NOMO-1 treated with DMSO at 0.1 percent for 48 hours (cell line): ENCODE measurements around the gene GRID1.
A peak's percentile ranks its signal among the peaks of the same experiment; 100 is the strongest.
"Not testable (repeated sequence)": the region's sequence is repeated elsewhere in the genome, so short reads cannot be mapped to it uniquely, and the experiment has no call there.

Experiments
- DNase-seq: peaks from one replicate; lab custom pipeline; 2025; ENCODE audit not compliant: unreplicated experiment; lab: John Stamatoyannopoulos, UW

The GRID1 gene

GRCh38 chr10:85978566-85979358, 387.8 kb downstream of the GRID1 start:
- no peak for DNase-seq

DNA sequence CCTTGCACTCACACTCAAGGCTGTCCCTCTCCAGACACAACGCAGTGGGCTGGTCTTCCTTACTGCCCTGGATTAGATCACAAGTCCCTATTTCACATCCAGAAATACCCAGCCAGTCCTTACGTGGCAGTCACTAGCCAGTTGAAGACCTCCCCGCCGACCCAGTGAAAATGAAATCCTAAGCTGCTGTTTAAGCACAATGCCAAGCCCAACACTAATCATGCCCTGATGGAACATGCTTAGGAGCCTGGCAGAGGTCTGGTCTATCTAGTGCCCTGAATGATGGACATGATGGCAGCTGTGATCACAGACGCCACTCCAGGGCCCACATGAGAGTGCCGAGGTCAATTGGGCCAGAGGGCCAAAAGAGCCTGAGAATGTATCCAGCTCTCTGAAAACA, 389.0 kb downstream of the GRID1 start:
- no peak for DNase-seq

DNA sequence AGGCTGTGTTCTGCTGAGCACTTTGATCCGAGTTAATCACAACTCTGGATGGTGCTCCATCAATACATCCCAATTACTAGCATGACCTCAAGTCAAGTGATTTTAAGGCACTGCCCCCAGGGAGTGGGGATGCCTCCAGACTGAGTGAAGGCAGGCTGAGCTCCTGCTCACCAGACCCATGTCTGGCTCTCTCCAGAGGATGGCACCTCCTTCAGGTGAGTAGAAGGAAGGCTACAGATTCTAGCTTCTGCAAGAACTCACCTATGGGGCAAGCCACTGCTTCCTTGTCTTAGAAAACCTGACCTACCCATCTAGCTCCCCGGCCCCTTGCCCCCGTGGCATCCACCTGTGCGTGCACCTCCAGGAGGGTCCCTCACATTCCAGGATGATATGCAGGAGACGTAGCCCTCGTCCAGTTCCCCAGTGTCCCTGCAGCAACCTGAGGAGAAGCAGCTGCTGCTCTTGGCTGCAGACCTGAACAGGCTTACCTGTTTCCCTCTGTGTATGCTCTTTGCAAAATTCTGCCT, 390.3 kb downstream of the GRID1 start:
- no peak for DNase-seq

DNA sequence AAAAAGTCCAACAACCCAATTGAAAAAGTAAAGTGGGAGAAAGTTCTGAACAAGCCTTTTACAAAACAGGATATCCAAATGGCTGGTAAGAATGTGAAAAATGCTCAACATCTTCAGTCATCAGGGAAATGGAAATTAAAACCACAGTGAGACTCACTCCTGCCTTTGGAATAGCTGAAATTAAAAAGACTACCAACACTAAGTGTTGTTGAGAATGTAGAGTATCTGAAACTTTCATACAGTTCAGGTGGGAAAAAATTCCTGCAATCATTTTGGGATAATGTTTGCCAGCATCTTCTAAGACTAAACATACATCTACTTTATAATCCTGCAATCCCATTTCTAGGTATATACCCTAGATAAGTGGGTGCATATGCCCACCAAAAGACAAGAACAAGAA, 395.1 kb downstream of the GRID1 start:
- no peak for DNase-seq

DNA sequence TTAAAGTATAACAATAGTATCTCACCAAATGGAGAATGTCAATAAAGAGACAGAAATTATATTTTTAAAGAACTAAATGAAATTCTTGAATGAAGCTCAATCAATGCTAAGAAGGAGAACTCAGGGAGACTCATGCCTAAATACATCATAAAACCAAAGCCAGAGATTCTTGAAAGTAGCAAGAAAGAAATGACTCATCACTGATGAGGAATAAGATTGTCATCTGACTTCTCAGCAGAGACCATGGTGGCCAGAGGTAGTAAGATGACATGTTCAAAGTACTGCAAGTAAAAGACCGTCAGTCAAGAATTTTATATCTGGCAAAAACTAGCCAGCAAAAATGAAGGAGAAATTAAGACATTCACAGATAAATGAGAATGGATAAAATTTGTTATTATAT, 399.0 kb downstream of the GRID1 start:
- no peak for DNase-seq

DNA sequence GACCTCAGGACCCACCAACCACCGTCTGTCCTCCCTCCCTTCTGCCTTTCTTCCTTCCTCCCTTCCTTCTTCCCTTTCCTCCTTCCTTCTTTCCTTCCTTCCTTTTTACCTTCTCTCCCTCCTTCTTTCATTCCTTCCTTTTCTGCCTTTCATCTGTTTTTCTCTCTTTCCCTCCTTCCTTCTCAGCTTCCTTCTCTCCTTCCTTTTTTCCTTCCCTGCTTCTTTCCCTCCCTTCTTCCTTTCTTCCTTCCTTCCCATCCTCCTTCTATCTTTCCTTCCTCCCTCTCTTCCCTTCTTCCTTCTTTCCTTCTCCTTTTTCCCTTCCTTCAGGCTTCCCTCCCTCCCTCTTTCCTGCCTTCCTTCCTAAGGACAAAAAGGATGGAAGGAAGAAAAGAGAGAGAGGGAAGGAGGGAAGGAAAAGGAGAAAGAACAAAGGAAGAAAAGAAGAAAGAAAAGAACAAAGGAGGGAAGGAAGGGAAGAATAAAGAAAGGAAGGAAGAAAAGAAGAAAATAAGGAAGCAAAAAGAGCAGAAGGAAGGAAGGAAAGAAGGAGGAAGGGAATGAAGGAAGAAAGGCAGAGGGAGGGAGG, 405.0 kb downstream of the GRID1 start:
- DNase-seq: no peak

DNA sequence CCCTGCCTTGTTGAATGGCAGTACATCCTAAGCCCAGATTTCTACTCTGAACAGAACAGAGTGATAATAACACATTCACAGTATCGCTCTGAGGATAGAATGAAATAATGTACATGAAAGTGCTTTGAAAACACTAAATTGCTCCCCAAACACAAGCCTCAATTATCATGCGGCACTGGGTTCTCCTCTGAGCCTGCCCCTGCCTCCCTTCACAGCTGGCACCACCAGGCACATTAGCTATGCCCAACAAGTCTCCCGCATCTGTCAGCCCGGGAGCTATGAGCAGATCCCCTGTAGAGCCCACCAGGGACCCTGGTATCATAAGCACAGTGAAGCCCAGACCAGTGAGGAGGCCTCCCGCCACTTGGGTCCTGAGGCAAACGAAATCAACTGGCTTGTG, 405.5 kb downstream of the GRID1 start:
- no peak for DNase-seq

DNA sequence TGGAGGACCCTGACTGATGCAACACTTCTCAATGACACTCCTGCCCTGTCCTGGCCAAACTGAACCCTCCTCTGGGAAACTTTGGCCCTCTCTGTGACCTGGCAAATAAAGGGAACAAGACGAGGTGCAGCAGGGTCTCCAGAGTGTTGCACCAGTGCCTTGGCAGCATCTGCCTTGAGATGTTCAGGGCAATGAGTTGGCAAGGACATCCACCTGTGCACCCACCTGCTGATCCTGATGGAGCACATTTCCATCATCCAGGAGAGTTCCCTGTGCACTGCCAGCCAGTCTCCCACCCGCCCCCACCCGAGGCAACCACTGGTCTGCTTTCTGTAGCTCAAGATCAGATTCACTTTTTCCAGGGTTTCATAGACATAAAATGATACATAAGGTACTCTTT, 407.4 kb downstream of the GRID1 start:
- DNase-seq: no peak

DNA sequence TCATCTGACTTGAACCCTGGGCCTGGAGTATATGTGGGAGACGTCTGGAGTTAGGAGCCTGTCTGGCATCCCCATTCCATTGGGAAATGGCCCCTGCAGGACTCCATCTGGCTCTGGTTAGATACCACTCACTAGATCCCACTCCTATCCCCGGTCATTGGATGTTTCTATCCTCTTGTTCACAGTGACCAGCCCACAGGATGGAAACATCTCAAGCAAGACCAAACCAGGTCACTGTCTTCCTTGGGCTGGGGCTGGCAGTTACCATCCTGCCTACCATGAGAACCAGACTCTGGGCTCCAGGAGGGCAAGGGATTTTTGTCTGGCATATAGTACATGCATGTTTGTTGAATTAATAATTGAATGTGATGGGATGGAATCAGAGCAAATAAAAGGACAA, 415.7 kb downstream of the GRID1 start:
- no peak for DNase-seq

GRCh38 chr10:85946713-85947326, 419.8 kb downstream of the GRID1 start:
- DNase-seq: peak; percentile 49

DNA sequence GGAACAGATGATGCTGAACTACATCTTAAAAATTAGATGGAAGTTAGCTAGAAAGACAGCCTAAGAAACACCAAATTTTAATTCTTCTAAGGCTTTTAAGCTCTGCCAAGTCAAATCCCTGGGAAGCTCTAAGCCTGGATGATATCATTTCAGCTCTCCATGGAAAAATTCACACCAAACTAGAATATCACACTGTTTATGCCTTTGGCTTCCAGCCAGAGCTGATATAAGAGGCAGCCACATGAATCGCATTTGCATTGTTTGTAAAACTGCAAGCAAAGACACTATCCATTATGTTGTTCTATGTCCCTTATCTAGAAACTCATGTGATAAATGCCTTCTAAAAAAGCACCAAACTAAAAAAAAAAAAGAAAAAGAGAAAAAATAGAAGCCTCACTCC, 430.4 kb downstream of the GRID1 start:
- no peak for DNase-seq

- no peak for DNase-seq
These were observed 432.0 kb downstream of the GRID1 start for GRCh38 chr10:85934586-85934985.

DNA sequence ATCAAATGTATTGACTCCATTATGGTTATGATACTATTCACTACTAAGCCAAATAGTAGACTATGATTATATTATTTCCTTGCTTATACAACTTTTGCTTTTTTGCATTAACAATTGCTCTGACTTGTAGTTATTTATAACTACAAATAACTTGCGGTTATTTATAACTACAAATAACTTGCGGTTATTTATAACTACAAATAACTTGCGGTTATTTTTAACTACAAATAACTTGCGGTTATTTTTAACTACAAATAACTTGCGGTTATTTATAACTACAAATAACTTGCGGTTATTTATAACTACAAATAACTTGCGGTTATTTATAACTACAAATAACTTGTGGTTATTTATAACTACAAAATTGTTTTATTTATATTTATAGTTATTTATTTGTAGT, 436.6 kb downstream of the GRID1 start:
- not testable (repeated sequence) for DNase-seq

DNA sequence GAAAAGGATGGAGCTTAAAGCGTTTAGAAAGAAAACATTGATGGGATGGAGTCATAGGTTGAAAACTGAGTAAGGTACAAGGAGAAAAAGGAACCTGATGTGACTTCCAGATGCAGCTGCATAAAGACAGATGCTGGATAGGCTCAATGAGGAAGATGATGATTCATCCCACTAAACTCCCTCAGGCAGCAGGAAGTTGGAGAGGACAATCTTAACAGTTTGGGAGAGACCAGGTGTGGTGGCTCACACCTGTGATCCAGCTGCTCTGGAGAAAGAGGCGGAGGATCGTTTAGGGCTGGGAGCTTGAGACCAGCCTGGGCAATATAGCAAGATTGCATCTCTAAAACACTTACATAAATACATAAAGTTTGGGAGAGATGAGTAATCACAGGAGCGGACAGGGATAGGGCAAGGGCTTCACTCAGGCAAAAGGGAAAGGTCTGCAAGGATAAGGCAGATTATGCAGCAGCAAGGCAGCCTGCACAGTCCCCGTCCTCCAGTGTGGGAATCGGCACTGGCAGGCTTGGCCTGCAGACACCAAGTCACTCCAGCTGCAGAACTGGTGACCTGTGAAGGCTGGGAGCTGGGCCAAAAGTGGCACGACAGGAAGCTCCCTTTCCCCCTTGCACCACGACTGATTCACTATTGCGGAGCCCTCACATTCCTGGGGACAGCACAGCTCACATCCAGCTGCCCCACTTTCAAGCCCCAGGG, 438.5 kb downstream of the GRID1 start:
- DNase-seq: no peak

DNA sequence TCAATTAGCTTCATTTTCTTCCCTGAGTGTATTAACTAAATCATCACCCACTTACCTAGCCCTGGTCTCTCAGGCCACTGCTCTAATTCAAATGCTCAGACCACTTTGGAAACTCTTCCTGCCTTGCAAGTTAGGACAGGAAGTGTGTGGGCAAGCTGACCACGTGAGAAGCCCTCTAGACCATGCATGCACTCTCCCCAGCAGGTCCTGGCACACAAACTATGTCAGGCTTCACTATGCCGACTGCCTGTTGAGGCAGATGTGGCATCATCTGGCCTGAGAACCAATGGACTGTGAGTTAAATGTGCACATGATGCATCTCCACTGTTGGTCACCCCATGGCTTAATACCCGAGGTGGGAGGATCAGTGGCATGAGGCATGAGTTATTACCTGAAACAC, 439.6 kb downstream of the GRID1 start:
- DNase-seq: no peak

GRCh38 chr10:85926136-85926535, 440.5 kb downstream of the GRID1 start:
- DNase-seq: no peak

DNA sequence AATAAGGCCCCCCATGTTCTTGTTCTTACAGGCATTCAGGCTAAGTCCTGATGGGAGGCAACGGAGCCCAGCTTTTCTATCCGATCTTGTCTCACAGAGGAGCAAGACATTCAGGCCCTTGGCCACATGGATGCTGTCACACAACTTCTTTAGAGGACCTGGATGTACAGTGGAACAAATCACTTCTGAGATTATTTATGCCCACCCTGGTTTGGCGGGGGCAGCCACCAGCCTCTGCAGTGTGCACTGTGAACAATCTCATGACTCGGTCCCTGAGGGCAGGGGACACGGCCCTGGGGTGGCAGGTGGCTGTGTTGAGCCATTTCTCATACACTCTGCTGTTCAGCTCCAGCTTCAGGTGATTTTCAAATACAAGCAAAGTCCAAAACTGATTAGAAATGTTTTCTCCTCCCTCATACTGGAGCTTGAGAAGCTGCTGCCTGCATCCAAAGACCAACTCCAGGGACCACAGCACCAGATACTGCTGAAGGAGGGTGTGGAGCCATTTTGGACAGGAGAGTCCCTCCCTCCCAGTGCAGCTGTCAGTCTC, 441.3 kb downstream of the GRID1 start:
- no peak for DNase-seq

DNA sequence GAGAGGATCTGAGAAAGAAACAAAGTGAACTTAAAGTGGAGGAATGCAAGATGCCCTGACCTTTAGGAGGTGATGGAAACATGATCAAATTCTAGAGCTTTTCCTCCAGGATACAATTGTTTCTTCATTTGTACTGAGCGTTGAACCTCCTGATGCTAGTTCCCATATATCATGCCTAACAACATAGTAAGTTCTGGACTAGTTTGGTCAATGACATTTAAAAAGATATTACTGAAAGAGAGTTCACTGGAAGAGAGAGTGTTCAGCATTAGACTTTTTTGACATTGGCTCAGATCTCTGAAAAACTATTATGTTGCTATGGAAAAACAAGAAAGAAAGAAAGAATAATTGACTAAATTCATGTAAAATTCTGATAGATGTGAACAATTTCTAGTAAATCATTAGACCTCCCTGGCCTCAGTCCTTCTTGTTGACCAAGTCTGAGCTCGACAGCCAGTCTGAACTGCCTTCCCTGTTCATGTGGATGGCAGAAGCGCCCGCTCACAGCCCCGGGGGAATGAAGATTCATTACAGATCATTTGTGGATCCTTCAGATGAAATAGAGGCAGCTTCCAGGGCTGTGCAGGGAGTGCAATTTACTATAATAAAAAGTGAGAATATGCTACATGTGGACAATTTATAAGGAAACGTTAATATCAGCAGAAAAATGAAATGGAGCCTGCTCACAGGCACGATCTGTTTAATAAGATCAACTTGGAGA, 442.1 kb downstream of the GRID1 start:
- DNase-seq: no peak

DNA sequence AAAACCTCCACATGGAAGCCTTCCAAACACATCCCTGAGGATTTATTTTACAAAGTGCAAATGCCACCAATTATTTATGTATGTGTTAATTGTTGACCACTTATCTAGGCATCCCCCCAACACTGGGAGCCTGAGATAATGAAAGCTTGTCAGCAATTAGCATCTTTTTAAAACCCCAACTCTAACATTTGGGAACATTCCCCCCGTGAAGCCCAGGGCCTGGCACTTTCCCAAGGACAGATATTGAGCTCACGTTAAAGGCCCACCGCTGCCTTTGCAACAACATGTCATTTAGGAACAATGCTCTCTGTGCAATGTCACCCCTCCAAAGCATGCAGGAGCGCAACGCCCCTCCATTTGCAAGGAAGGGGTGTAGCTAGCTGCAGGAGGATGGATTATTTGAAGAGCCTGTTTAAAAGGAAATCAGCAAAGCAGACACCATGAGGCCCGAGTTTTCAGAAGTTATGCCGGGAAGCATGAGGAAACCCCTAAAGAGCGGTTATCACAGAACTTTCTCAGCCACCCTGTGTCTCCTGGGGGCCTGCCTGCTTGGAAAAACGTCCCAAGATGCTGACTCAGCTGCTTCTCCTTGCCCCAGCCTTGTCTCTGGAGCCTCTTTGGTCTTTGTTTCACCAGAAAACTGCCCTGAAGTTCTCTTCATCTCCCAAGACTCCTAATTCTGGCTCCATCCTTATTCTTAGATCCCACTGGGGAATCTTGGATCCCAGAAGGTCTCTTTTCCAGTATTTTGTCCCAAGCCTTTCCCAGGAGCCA, 444.1 kb downstream of the GRID1 start:
- no peak for DNase-seq

GRCh38 chr10:85921789-85922188, 444.8 kb downstream of the GRID1 start:
- DNase-seq: no peak
